NCI-H1048 (cell line): Measurements from ENCODE around the gene PES1.
"Not testable (repeated sequence)": the region's sequence is repeated elsewhere in the genome, so short reads cannot be mapped to it uniquely, and the experiment has no call there.

Source experiments
- DNase-seq: peaks from one replicate; lab custom pipeline; 2025; lab: John Stamatoyannopoulos, UW

PES1 gene

GRCh38 chr22:30552719-30553118 lies 39.0 kb downstream of the PES1 start:
- no peak for DNase-seq

GRCh38 chr22:30551813-30552212 lies 39.9 kb downstream of the PES1 start:
- DNase-seq, result not testable (repeated sequence)

- DNase-seq, result no peak
Measured at GRCh38 chr22:30547188-30547587, 44.5 kb downstream of the PES1 start.

- DNase-seq, result no peak
Measured at GRCh38 chr22:30546616-30547015, 45.1 kb downstream of the PES1 start, which contains the start of gene SEC14L6. TSS of gene SEC14L6 (minus strand) at chr22:30546741. CDS start at chr22:30546682, 59 bp downstream.

GRCh38 chr22:30542811-30543188 lies 48.9 kb downstream of the PES1 start:
- DNase-seq, result no peak

- no peak for DNase-seq
Measured at GRCh38 chr22:30541961-30542810, 49.5 kb downstream of the PES1 start.

GRCh38 chr22:30541511-30541910 lies 50.2 kb downstream of the PES1 start:
- not testable (repeated sequence) for DNase-seq

GRCh38 chr22:30539368-30539767 lies 52.3 kb downstream of the PES1 start:
- no peak for DNase-seq

GRCh38 chr22:30538280-30538679 lies 53.4 kb downstream of the PES1 start:
- DNase-seq, result no peak

GRCh38 chr22:30537083-30537731 lies 54.5 kb downstream of the PES1 start:
- no peak for DNase-seq

GRCh38 chr22:30535182-30535581 lies 56.5 kb downstream of the PES1 start:
- DNase-seq, result no peak

- no peak for DNase-seq
Measured at GRCh38 chr22:30531651-30532608, 59.8 kb downstream of the PES1 start.

- no peak for DNase-seq
Measured at GRCh38 chr22:30526656-30527055, 65.1 kb downstream of the PES1 start.
